LNCaP clone FGC (cell line): ENCODE results near the gene VPS26C.

Experiments
- DNase-seq: peaks from one replicate; pipeline ENCODE4 v3.0.0-alpha.2; 2011; ENCODE audit warnings: low read depth
- H3K4me3 ChIP-seq: 2 replicates; pipeline ENCODE4 v1.5.1; 2011; ENCODE audit warnings: mild to moderate bottlenecking, low read depth, low read length, control low read depth
- CTCF ChIP-seq: IDR thresholded peaks from 2 replicates; pipeline ENCODE4 v1.5.1; 2012; ENCODE audit warnings: mild to moderate bottlenecking; ENCODE audit not compliant: control insufficient read depth, insufficient read depth; ENCODE audit errors: extremely low read depth

The VPS26C gene

GRCh38 chr21:37200641-37201480 is 66.3 kb downstream of the VPS26C start:
- TF ChIP-seq CTCF, result no peak
- no peak for DNase-seq
- H3K4me3 ChIP-seq, result no peak overlapping the region

- no peak for DNase-seq
- no peak for TF ChIP-seq CTCF
- H3K4me3 ChIP-seq, result no peak overlapping the region
Measured at GRCh38 chr21:37199057-37199924, 67.8 kb downstream of the VPS26C start.

GRCh38 chr21:37197746-37198145 is 69.4 kb downstream of the VPS26C start:
- TF ChIP-seq CTCF, result no peak

GRCh38 chr21:37196847-37197246 is 70.3 kb downstream of the VPS26C start:
- DNase-seq, result no peak
- no peak overlapping the region for H3K4me3 ChIP-seq
- no peak for TF ChIP-seq CTCF

More at GRCh38 chr21:37197746-37198145, 69.4 kb downstream of the VPS26C start:
- H3K4me3 ChIP-seq, result no peak overlapping the region
- DNase-seq, result no peak

GRCh38 chr21:37195610-37196009 is 71.5 kb downstream of the VPS26C start:
- no peak for TF ChIP-seq CTCF
- no peak overlapping the region for H3K4me3 ChIP-seq
- no peak for DNase-seq

GRCh38 chr21:37195059-37195458 is 72.1 kb downstream of the VPS26C start:
- no peak for TF ChIP-seq CTCF
- DNase-seq, result no peak
- no peak overlapping the region for H3K4me3 ChIP-seq
